ENCODE results near the gene NINL. TPM values are rescaled to one million over a fixed set of nuclear protein-coding genes. Genes with fewer than 3 reads are reported as not detected.

NINL gene
- total RNA-seq, 1 experiment from 2014 or later, result 13.6 TPM

- BruUV-seq (replicated peaks), result no TSS peak
- H3K9me3 Mint-ChIP-seq (ENCODE audit: unreplicated experiment), result no peaks in the 10 kb centered on the region
- no peaks in the 10 kb centered on the region for H3K36me3 Mint-ChIP-seq (ENCODE audit: insufficient read depth, unreplicated experiment)
- ChIA-PET POLR2A (no interaction called here), CTCF (interaction anchor here (1.3 kb wide), 1 partner anchor 11 kb away, joined by 3 read pairs; no protein-coding TSS in a partner anchor)
- no peak for TF ChIP-seq CTCF (IDR thresholded peaks at IDR 0.05; ENCODE audit: insufficient read depth in 1 of 2, low read depth in 1 of 2, low read length in 1 of 2, severe bottlenecking in 1 of 2, unreplicated experiment in 1 of 2)
- no peak for DNase-seq
- no peak overlapping the region for H3K4me3 Mint-ChIP-seq (ENCODE audit: unreplicated experiment)
- H3K27ac Mint-ChIP-seq (ENCODE audit: unreplicated experiment), result no peak overlapping the region
- H3K4me1 ChIP-seq, result no peaks in the 10 kb centered on the region
- H3K4me3 ChIP-seq (ENCODE audit: low read depth, low read length), result no peak overlapping the region
- no peaks in the 10 kb centered on the region for H3K27me3 ChIP-seq (replicated peaks; ENCODE audit: control insufficient read depth, insufficient read depth, low read length)
- H3K9me3 ChIP-seq, result no peaks in the 10 kb centered on the region
- H3K4me1 Mint-ChIP-seq (ENCODE audit: low read depth, unreplicated experiment), result no peaks in the 10 kb centered on the region
- H3K36me3 ChIP-seq (ENCODE audit: control insufficient read depth, insufficient read depth, low read length), result no peaks in the 10 kb centered on the region
- no peaks in the 10 kb centered on the region for H3K27me3 Mint-ChIP-seq (ENCODE audit: insufficient read depth, unreplicated experiment)
- intact Hi-C loops (cut with micrococcal nuclease; ENCODE audit: unreplicated experiment), result no loop called here
Observed at GRCh38 chr20:25481918-25482253, 103.4 kb downstream of the NINL start.

GRCh38 chr20:25481235-25481917 lies 104.0 kb downstream of the NINL start:
- intact Hi-C loops (cut with micrococcal nuclease; ENCODE audit: unreplicated experiment), result no loop called here
- H3K4me1 ChIP-seq, result no peaks in the 10 kb centered on the region
- H3K36me3 Mint-ChIP-seq (ENCODE audit: insufficient read depth, unreplicated experiment), result no peaks in the 10 kb centered on the region
- no peaks in the 10 kb centered on the region for H3K27me3 ChIP-seq (replicated peaks; ENCODE audit: control insufficient read depth, insufficient read depth, low read length)
- H3K4me3 Mint-ChIP-seq (ENCODE audit: unreplicated experiment), result no peak overlapping the region
- H3K9me3 ChIP-seq, result no peaks in the 10 kb centered on the region
- H3K4me1 Mint-ChIP-seq (ENCODE audit: low read depth, unreplicated experiment), result no peaks in the 10 kb centered on the region
- CTCF ChIA-PET, result interaction anchor here (1.3 kb wide), 1 partner anchor 11 kb away, joined by 3 read pairs; no protein-coding TSS in a partner anchor
- no peaks in the 10 kb centered on the region for H3K27me3 Mint-ChIP-seq (ENCODE audit: insufficient read depth, unreplicated experiment)
- peak in 1 of 2 experiments; percentile 18 for DNase-seq
- TF ChIP-seq CTCF (IDR thresholded peaks at IDR 0.05; ENCODE audit: insufficient read depth in 1 of 2, low read depth in 1 of 2, low read length in 1 of 2, severe bottlenecking in 1 of 2, unreplicated experiment in 1 of 2), result no peak
- H3K9me3 Mint-ChIP-seq (ENCODE audit: unreplicated experiment), result no peaks in the 10 kb centered on the region
- H3K27ac Mint-ChIP-seq (ENCODE audit: unreplicated experiment), result no peak overlapping the region
- POLR2A ChIA-PET, result no interaction called here
- H3K36me3 ChIP-seq (ENCODE audit: control insufficient read depth, insufficient read depth, low read length), result no peaks in the 10 kb centered on the region
- H3K4me3 ChIP-seq (ENCODE audit: low read depth, low read length), result no peak overlapping the region
- BruUV-seq (replicated peaks), result no TSS peak

GRCh38 chr20:25480797-25481196 lies 104.5 kb downstream of the NINL start:
- H3K4me1 Mint-ChIP-seq (ENCODE audit: low read depth, unreplicated experiment), result no peaks in the 10 kb centered on the region
- intact Hi-C loops (cut with micrococcal nuclease; ENCODE audit: unreplicated experiment), result no loop called here
- DNase-seq, result no peak
- POLR2A ChIA-PET, result no interaction called here
- no peaks in the 10 kb centered on the region for H3K36me3 Mint-ChIP-seq (ENCODE audit: insufficient read depth, unreplicated experiment)
- H3K9me3 Mint-ChIP-seq (ENCODE audit: unreplicated experiment), result no peaks in the 10 kb centered on the region
- TF ChIP-seq CTCF (IDR thresholded peaks at IDR 0.05; ENCODE audit: insufficient read depth in 1 of 2, low read depth in 1 of 2, low read length in 1 of 2, severe bottlenecking in 1 of 2, unreplicated experiment in 1 of 2), result no peak
- H3K27me3 ChIP-seq (replicated peaks; ENCODE audit: control insufficient read depth, insufficient read depth, low read length), result no peaks in the 10 kb centered on the region
- H3K9me3 ChIP-seq, result no peaks in the 10 kb centered on the region
- no peak overlapping the region for H3K4me3 Mint-ChIP-seq (ENCODE audit: unreplicated experiment)
- no peaks in the 10 kb centered on the region for H3K4me1 ChIP-seq
- H3K4me3 ChIP-seq (ENCODE audit: low read depth, low read length), result no peak overlapping the region
- no peaks in the 10 kb centered on the region for H3K36me3 ChIP-seq (ENCODE audit: control insufficient read depth, insufficient read depth, low read length)
- BruUV-seq (replicated peaks), result no TSS peak
- H3K27me3 Mint-ChIP-seq (ENCODE audit: insufficient read depth, unreplicated experiment), result no peaks in the 10 kb centered on the region
- no peak overlapping the region for H3K27ac Mint-ChIP-seq (ENCODE audit: unreplicated experiment)
- CTCF ChIA-PET, result no interaction called here
